ENCODE data around the gene CDKN1C. TPM values are rescaled to one million over a fixed set of nuclear protein-coding genes. Genes with fewer than 3 reads are reported as not detected.

The CDKN1C gene
- total RNA-seq, 1 experiment from 2014 or later = 2.9 TPM

DNA sequence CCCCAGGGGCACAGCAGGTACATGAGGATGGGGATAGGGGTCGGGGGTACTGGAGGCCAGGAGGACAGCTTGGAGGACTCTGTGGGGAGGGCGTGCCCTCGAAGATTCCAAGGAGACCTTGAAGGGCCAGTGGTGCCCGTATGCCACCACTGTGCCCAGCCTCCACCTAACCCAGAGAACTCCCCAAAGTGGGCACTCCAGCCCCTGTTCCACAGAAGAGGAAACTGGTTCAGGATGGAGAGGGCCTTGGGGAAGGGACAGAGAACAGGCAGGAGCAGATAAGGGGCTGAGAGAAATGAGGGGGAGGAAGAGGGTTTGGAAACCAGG lies 45.8 kb upstream of the CDKN1C start:
- TF ChIP-seq EZH2 (IDR thresholded peaks at IDR 0.05; ENCODE audit: borderline replicate concordance, low read depth, low read length, poor library complexity, severe bottlenecking) = no peak
- TF ChIP-seq, protein P1, sequence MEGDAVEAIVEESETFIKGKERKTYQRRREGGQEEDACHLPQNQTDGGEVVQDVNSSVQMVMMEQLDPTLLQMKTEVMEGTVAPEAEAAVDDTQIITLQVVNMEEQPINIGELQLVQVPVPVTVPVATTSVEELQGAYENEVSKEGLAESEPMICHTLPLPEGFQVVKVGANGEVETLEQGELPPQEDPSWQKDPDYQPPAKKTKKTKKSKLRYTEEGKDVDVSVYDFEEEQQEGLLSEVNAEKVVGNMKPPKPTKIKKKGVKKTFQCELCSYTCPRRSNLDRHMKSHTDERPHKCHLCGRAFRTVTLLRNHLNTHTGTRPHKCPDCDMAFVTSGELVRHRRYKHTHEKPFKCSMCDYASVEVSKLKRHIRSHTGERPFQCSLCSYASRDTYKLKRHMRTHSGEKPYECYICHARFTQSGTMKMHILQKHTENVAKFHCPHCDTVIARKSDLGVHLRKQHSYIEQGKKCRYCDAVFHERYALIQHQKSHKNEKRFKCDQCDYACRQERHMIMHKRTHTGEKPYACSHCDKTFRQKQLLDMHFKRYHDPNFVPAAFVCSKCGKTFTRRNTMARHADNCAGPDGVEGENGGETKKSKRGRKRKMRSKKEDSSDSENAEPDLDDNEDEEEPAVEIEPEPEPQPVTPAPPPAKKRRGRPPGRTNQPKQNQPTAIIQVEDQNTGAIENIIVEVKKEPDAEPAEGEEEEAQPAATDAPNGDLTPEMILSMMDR (conservative IDR thresholded peaks at IDR 0.05; ENCODE audit: low read depth, low read length) = no peak
- H3K4me3 ChIP-seq (ENCODE audit: low read depth, low read length, poor library complexity, severe bottlenecking) = no peak overlapping the region
- POLR2A ChIA-PET (ENCODE audit: low non-redundant PET) = no interaction called here
- no TSS peak for BruUV-seq (replicated peaks)
- H3K27ac ChIP-seq (ENCODE audit: low read depth, low read length, poor library complexity, severe bottlenecking) = no peak overlapping the region
- peaks cover 16% of the 10 kb centered on the region for H3K4me1 ChIP-seq (ENCODE audit: insufficient read depth, low read length, poor library complexity, severe bottlenecking)
- CTCF ChIA-PET = no interaction called here
- H3K9me3 ChIP-seq (ENCODE audit: low read depth, low read length, poor library complexity, severe bottlenecking) = no peaks in the 10 kb centered on the region
- H3K36me3 ChIP-seq (ENCODE audit: insufficient read depth, low read length, poor library complexity, severe bottlenecking) = no peaks in the 10 kb centered on the region
- H3K27me3 ChIP-seq (replicated peaks; ENCODE audit: insufficient read depth, low read depth, low read length, poor library complexity) = no peaks in the 10 kb centered on the region
- intact Hi-C loops (cut with micrococcal nuclease; ENCODE audit: unreplicated experiment) = no loop called here
- no peak for DNase-seq (ENCODE audit: low spot score)

DNA sequence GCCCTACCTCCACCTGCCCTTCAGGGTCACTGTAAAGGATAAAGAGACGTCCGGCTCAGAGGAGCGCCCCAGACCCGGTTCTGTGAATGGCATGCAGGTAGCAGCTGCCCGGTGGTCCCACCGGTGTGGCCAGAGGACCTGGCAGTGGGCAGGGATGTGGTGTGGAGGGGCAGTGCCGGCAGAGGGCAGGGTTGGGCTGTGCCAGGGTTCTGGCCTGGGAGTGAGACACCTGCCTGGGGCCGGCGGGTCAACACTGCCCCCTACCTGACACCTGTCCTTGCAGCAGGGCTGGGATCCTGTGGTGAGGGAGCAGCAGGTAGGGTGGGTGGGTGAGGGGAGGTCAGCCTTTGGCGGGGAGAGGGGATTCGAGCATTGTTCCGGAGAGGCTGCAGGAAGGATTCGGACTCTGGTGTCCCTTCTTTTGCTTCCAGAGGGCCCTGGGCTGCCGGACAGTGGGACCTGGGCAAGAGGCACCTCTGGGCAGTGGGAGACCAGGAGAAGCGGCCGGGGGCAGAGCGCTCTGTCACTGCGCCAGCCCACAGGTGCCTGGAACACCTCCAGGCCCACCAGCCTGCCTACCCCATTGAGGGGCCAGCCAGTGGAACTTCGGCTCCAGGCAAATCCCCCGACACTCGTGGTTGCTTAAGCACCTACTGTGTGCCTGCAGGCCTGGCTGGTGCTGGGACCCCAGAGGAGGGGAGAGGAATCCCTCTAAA lies 45.3 kb upstream of the CDKN1C start:
- Histone ChIP-seq H3K36me3 (ENCODE audit: insufficient read depth, low read length, poor library complexity, severe bottlenecking) (no peaks in the 10 kb centered on the region), H3K27ac (ENCODE audit: low read depth, low read length, poor library complexity, severe bottlenecking) (no peak overlapping the region), H3K9me3 (ENCODE audit: low read depth, low read length, poor library complexity, severe bottlenecking) (no peaks in the 10 kb centered on the region), H3K4me1 (ENCODE audit: insufficient read depth, low read length, poor library complexity, severe bottlenecking) (peaks cover 16% of the 10 kb centered on the region), H3K4me3 (ENCODE audit: low read depth, low read length, poor library complexity, severe bottlenecking) (peak overlapping the region; percentile 59), H3K27me3 (replicated peaks; ENCODE audit: insufficient read depth, low read depth, low read length, poor library complexity) (no peaks in the 10 kb centered on the region)
- TF ChIP-seq, protein P1 (conservative IDR thresholded peaks at IDR 0.05; ENCODE audit: low read depth, low read length) = peak; percentile 33
- TF ChIP-seq EZH2 (IDR thresholded peaks at IDR 0.05; ENCODE audit: borderline replicate concordance, low read depth, low read length, poor library complexity, severe bottlenecking) = no peak
- ChIA-PET CTCF (no interaction called here), POLR2A (ENCODE audit: low non-redundant PET) (no interaction called here)
- no peak for DNase-seq (ENCODE audit: low spot score)
- intact Hi-C loops (cut with micrococcal nuclease; ENCODE audit: unreplicated experiment) = no loop called here
- BruUV-seq (replicated peaks) = no TSS peak

- ChIA-PET POLR2A (ENCODE audit: low non-redundant PET) (no interaction called here), CTCF (no interaction called here)
- peak; percentile 78 for DNase-seq (ENCODE audit: low spot score)
- Histone ChIP-seq H3K27me3 (replicated peaks; ENCODE audit: insufficient read depth, low read depth, low read length, poor library complexity) (no peaks in the 10 kb centered on the region), H3K4me1 (ENCODE audit: insufficient read depth, low read length, poor library complexity, severe bottlenecking) (peaks cover 16% of the 10 kb centered on the region), H3K9me3 (ENCODE audit: low read depth, low read length, poor library complexity, severe bottlenecking) (no peaks in the 10 kb centered on the region), H3K27ac (ENCODE audit: low read depth, low read length, poor library complexity, severe bottlenecking) (peak overlapping the region; percentile 38), H3K4me3 (ENCODE audit: low read depth, low read length, poor library complexity, severe bottlenecking) (peak overlapping the region; percentile 59), H3K36me3 (ENCODE audit: insufficient read depth, low read length, poor library complexity, severe bottlenecking) (no peaks in the 10 kb centered on the region)
- TF ChIP-seq, protein P1 (conservative IDR thresholded peaks at IDR 0.05; ENCODE audit: low read depth, low read length) = peak; percentile 45; the same call in 1 of the 2 replicates
- TF ChIP-seq EZH2 (IDR thresholded peaks at IDR 0.05; ENCODE audit: borderline replicate concordance, low read depth, low read length, poor library complexity, severe bottlenecking) = no peak
- intact Hi-C loops (cut with micrococcal nuclease; ENCODE audit: unreplicated experiment) = no loop called here
- no TSS peak for BruUV-seq (replicated peaks)
Observed at GRCh38 chr11:2929950-2930703, 44.6 kb upstream of the CDKN1C start.
